Measurements from ENCODE around the gene LRRK2. TPM values are rescaled to one million over a fixed set of nuclear protein-coding genes. Genes with fewer than 3 reads are reported as not detected.

Gene LRRK2
- total and polyA plus RNA-seq, 10 of the 15 experiments (the other 5 are each of a cell fraction or from before 2014, with no cell fraction given) = 0.80 to 32.6 (median 1.4) TPM

DNA sequence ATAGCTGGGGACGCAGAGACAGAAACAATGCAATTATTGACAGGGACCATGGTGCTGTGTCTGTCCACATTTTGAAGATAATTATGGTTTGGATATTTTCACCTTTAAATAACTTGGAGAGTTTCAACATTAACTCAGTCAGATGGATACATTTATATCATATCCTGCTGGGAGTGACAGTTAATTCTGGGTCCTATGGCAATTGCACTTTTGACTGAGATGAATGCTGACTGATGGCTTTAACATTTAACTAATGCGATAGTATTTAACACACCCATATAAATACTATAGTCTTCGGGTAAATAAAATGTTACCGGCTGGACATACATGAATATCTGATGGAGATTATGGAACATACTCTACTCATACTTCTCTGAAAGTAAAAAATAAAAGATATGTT is 118.3 kb downstream of the LRRK2 start:
- no peaks in the 10 kb centered on the region for H4K20me1 ChIP-seq (ENCODE audit: control insufficient read depth, insufficient read depth)
- no peak overlapping the region for H3K4me2 ChIP-seq (ENCODE audit: control insufficient read depth, insufficient read depth)
- 46% methylated on average over 4 of the region's 4 CpGs for WGBS (ENCODE audit: insufficient coverage, insufficient replicate concordance, low lambda C conversion rate, missing lambda C conversion rate)
- in situ Hi-C loops (cut with MboI) (no loop called here), intact Hi-C loops (cut with micrococcal nuclease; ENCODE audit: unreplicated experiment) (no loop called here)
- ATAC-seq = no peak
- H2AFZ ChIP-seq (ENCODE audit: control insufficient read depth, low read depth, low read length) = no peak overlapping the region
- RAD21 ChIA-PET (ENCODE audit: unreplicated experiment) = no interaction called here
- no peak overlapping the region for H3K9ac ChIP-seq (ENCODE audit: control insufficient read depth, insufficient read depth, low read length)
- SMC1A ChIA-PET (ENCODE audit: uncharacterized antibody, unreplicated experiment) = no interaction called here
- TF ChIP-seq CHD2 (IDR thresholded peaks at IDR 0.05; ENCODE audit: borderline replicate concordance, low read depth, low read length) (no peak), BHLHE40 (IDR thresholded peaks at IDR 0.05; ENCODE audit: borderline replicate concordance in 1 of 2, low read depth in 2 of 2, low read length in 1 of 2) (no peak), FOXK2 (IDR thresholded peaks at IDR 0.05) (no peak), STAT3 (IDR thresholded peaks at IDR 0.05; ENCODE audit: low read depth, low read length) (no peak), CREM (IDR thresholded peaks at IDR 0.05; ENCODE audit: low read depth) (no peak)
- no peaks in the 10 kb centered on the region for H3K9me3 ChIP-seq (replicated peaks; ENCODE audit: control insufficient read depth, insufficient read depth, low read length)
- no peak for DNase-seq (ENCODE audit: low read depth, low spot score)
- FAIRE-seq = no peak
- CTCF ChIA-PET = no interaction called here
- POLR2A ChIA-PET = no interaction called here
- H3K79me2 ChIP-seq (ENCODE audit: control insufficient read depth, insufficient read depth, low read length) = no peaks in the 10 kb centered on the region
- BruUV-seq (replicated peaks) = no TSS peak
- H3K36me3 ChIP-seq (ENCODE audit: control insufficient read depth in 2 of 2, insufficient read depth in 2 of 2, low read length in 1 of 2) = no peaks in the 10 kb centered on the region
- no peaks in the 10 kb centered on the region for H3K27me3 ChIP-seq (replicated peaks in 1 of 2; ENCODE audit: control insufficient read depth in 2 of 2, insufficient read depth in 2 of 2, low read length in 1 of 2)
- H3K4me1 ChIP-seq (ENCODE audit: control insufficient read depth, insufficient read depth, low read length) = peaks cover 3% of the 10 kb centered on the region; the same call in 1 of the 2 replicates
- H3K27ac ChIP-seq (ENCODE audit: control insufficient read depth, insufficient read depth) = no peak overlapping the region
- H3K4me3 ChIP-seq = no peak overlapping the region

DNA sequence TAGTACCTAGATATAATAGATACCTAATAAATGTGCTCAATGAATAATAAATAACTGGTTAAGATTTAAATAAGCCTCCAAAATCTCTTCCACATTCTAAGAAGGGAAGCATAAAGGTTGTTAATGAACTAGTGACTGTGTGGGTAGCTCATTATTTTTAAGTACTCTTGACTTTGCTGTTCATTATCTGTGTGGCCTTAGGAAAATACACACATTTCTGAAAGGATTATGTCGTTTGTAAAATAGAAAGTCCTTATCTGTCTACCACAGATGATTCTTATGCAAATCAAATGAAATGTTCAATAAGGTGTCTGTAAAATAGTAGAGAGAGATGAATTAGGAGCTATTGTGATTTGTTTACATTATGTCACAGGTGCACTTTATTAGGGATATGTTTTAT is 119.5 kb downstream of the LRRK2 start:
- SMC1A ChIA-PET (ENCODE audit: uncharacterized antibody, unreplicated experiment) = interaction anchor here (0.7 to 1.6 kb wide), 3 partner anchors 10 to 277 kb away, joined by 3 to 5 read pairs (median 3); no protein-coding TSS in a partner anchor
- intact Hi-C loops (cut with micrococcal nuclease; ENCODE audit: unreplicated experiment) = no loop called here
- in situ Hi-C loops (cut with MboI) = no loop called here
- H4K20me1 ChIP-seq (ENCODE audit: control insufficient read depth, insufficient read depth) = no peaks in the 10 kb centered on the region
- no peak for DNase-seq (ENCODE audit: low read depth, low spot score)
- TF ChIP-seq TCF12 (IDR thresholded peaks at IDR 0.05; ENCODE audit: low read depth, low read length) (no peak), MTA2 (IDR thresholded peaks at IDR 0.05; ENCODE audit: low read depth) (peak; percentile 78)
- no peaks in the 10 kb centered on the region for H3K9me3 ChIP-seq (replicated peaks; ENCODE audit: control insufficient read depth, insufficient read depth, low read length)
- RAD21 ChIA-PET (ENCODE audit: unreplicated experiment) = interaction anchor here (1.0 kb wide), 1 partner anchor 30 kb away, joined by 3 read pairs; no protein-coding TSS in a partner anchor
- no peak overlapping the region for H3K4me2 ChIP-seq (ENCODE audit: control insufficient read depth, insufficient read depth)
- no peak overlapping the region for H3K27ac ChIP-seq (ENCODE audit: control insufficient read depth, insufficient read depth)
- POLR2A ChIA-PET = no interaction called here
- no peak for FAIRE-seq
- no peak overlapping the region for H3K4me3 ChIP-seq
- no TSS peak for BruUV-seq (replicated peaks)
- 0% methylated on average over 1 of the region's 1 CpG for WGBS (ENCODE audit: insufficient coverage, insufficient replicate concordance, low lambda C conversion rate, missing lambda C conversion rate)
- CTCF ChIA-PET = interaction anchor here (0.6 to 1.6 kb wide), 2 partner anchors 17 to 32 kb away, joined by 3 read pairs; no protein-coding TSS in a partner anchor
- H3K27me3 ChIP-seq (replicated peaks in 1 of 2; ENCODE audit: control insufficient read depth in 2 of 2, insufficient read depth in 2 of 2, low read length in 1 of 2) = no peaks in the 10 kb centered on the region
- no peak for ATAC-seq
- H3K79me2 ChIP-seq (ENCODE audit: control insufficient read depth, insufficient read depth, low read length) = no peaks in the 10 kb centered on the region
- H2AFZ ChIP-seq (ENCODE audit: control insufficient read depth, low read depth, low read length) = no peak overlapping the region
- no peak overlapping the region for H3K9ac ChIP-seq (ENCODE audit: control insufficient read depth, insufficient read depth, low read length)
- H3K4me1 ChIP-seq (ENCODE audit: control insufficient read depth, insufficient read depth, low read length) = peaks cover 3% of the 10 kb centered on the region; the same call in 1 of the 2 replicates
- H3K36me3 ChIP-seq (ENCODE audit: control insufficient read depth in 2 of 2, insufficient read depth in 2 of 2, low read length in 1 of 2) = no peaks in the 10 kb centered on the region
